BJ (cell line): ENCODE measurements around the gene PRDX5. TPM values are rescaled to one million over a fixed set of nuclear protein-coding genes. Genes with fewer than 3 reads are reported as not detected.
"Not testable (repeated sequence)": the region's sequence is repeated elsewhere in the genome, so short reads cannot be mapped to it uniquely, and the experiment has no call there.

Experiments used
- CTCF ChIA-PET: fragments of 350-600 bp; formaldehyde crosslinking; extraction: SDS; loops from one replicate; lab custom pipeline; 2021; ENCODE audit warnings: antibody characterized with exemption, inconsistent platforms; lab: Yijun Ruan, JAX
- POLR2A ChIA-PET: fragments of 300-600 bp; sonication (Branson Sonifier 250); formaldehyde crosslinking; extraction: SDS; loops from one replicate; lab custom pipeline; 2021; ENCODE audit warnings: antibody characterized with exemption; lab: Charles Lee
- DNase-seq: peaks from one replicate; pipeline ENCODE4 v3.0.0-alpha.2; 2011; ENCODE audit warnings: low read depth
- H3K27me3 ChIP-seq: 2 replicates; pipeline ENCODE4 v1.6.0; 2011; ENCODE audit warnings: low read length; ENCODE audit not compliant: control insufficient read depth, insufficient read depth
- H3K36me3 ChIP-seq: 2 replicates; pipeline ENCODE4 v1.5.1; 2011; ENCODE audit warnings: low read length; ENCODE audit not compliant: control insufficient read depth, insufficient read depth
- H3K4me3 ChIP-seq: 2 replicates; pipeline ENCODE4 v1.5.1; 2011; ENCODE audit warnings: low read depth, mild to moderate bottlenecking, control low read depth, low read length
- polyA plus RNA-seq: library from polyadenylated mRNA; depleted of rRNA; stranded (reverse); fragments of >200 nt; gene quantifications from 2 replicates; pipeline ENCODE4 v1.2.3, GENCODE V29; 2011
- TF ChIP-seq, protein P1 (sequence below): IDR thresholded peaks from 2 replicates; pipeline ENCODE4 v1.5.1; 2011; ENCODE audit warnings: low read depth, mild to moderate bottlenecking, control low read depth, inconsistent platforms, low read length, moderate library complexity; ENCODE audit not compliant: insufficient read depth

PRDX5 gene
- polyA plus RNA-seq, 1 experiment: 398 TPM

DNA sequence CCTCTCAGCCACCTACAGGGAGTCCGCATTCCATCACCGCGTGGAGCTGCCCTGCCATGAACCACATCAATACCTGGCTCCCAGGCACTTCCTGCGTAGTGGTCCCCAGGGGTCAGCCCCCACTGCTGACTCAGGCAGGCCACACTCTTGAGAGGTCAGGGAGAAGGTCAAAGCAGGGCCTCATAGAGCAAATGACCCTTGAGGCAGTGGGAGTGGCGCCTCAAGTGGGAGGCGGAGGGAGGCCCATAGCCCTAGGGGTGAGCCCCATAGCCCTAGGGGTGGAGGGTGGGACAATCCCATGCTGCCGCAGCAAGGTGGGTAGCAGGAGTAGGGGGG is 5.0 kb downstream of the PRDX5 start:
- no peak for DNase-seq
- TF ChIP-seq, protein P1, sequence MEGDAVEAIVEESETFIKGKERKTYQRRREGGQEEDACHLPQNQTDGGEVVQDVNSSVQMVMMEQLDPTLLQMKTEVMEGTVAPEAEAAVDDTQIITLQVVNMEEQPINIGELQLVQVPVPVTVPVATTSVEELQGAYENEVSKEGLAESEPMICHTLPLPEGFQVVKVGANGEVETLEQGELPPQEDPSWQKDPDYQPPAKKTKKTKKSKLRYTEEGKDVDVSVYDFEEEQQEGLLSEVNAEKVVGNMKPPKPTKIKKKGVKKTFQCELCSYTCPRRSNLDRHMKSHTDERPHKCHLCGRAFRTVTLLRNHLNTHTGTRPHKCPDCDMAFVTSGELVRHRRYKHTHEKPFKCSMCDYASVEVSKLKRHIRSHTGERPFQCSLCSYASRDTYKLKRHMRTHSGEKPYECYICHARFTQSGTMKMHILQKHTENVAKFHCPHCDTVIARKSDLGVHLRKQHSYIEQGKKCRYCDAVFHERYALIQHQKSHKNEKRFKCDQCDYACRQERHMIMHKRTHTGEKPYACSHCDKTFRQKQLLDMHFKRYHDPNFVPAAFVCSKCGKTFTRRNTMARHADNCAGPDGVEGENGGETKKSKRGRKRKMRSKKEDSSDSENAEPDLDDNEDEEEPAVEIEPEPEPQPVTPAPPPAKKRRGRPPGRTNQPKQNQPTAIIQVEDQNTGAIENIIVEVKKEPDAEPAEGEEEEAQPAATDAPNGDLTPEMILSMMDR: no peak
- H3K27me3 ChIP-seq: no peaks in the 10 kb centered on the region
- peaks cover 15% of the 10 kb centered on the region for H3K36me3 ChIP-seq
- H3K4me3 ChIP-seq: no peak overlapping the region
- ChIA-PET CTCF (interaction anchor here (1.5 kb wide), 1 partner anchor 9 kb away, joined by 4 read pairs; no protein-coding TSS in a partner anchor), POLR2A (no interaction called here)

DNA sequence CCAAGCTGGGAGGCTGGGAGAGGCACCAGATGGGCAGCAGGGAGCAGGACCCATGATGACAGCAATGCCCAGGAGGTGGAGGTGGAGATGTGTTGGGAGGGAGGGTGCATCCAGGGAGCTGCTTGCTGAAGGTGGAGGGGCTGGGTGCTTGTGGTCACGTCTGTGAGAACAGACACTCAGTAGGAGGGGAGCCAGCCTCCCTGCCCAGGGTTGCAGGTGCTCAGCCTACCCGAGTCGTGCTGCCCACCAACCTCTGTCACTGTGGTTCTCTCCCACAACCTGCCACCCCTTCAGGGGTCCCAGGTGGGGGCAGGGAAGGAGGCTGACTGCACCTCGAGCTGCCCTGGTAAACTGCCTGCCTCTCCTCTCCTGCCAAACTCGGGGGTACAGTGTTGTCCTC is 5.5 kb downstream of the PRDX5 start:
- CTCF ChIA-PET: interaction anchor here (1.5 to 1.6 kb wide), 3 partner anchors 8 to 19 kb away, joined by 3 to 5 read pairs (median 4); no protein-coding TSS in a partner anchor

DNA sequence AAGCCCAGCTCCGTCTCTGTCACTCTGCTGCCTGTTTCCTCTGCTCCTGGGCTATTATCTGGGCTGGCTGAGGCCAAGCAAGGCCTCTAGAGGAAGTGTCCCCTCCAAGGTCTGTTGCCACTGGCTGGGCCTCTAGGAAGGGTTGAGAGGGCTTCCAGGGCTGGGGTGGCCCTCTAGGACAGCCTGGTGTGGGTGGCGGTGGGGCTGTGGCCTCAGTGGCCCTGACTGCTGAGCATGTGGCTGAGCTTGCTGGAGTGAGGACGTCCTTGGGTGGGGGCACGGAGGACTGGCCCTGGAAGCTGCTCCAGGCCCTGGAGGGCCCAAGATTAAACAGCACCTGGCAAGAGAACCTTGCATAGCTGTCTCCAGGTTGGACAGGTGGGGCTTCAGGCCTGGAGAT is 6.1 kb downstream of the PRDX5 start:
- CTCF ChIA-PET: interaction anchor here (1.5 to 1.6 kb wide), 3 partner anchors 10 to 31 kb away, joined by 3 to 5 read pairs (median 5); no protein-coding TSS in a partner anchor
- POLR2A ChIA-PET, H3K27me3 ChIP-seq, DNase-seq, H3K4me3 ChIP-seq: not testable (repeated sequence)
- peaks cover 15% of the 10 kb centered on the region for H3K36me3 ChIP-seq

More for the DNA sequence above, 5.5 kb downstream of the PRDX5 start:
- TF ChIP-seq, protein P1: no peak
- Histone ChIP-seq H3K4me3 (no peak overlapping the region), H3K36me3 (peaks cover 15% of the 10 kb centered on the region), H3K27me3 (no peaks in the 10 kb centered on the region)
- POLR2A ChIA-PET: no interaction called here
- no peak for DNase-seq

DNA sequence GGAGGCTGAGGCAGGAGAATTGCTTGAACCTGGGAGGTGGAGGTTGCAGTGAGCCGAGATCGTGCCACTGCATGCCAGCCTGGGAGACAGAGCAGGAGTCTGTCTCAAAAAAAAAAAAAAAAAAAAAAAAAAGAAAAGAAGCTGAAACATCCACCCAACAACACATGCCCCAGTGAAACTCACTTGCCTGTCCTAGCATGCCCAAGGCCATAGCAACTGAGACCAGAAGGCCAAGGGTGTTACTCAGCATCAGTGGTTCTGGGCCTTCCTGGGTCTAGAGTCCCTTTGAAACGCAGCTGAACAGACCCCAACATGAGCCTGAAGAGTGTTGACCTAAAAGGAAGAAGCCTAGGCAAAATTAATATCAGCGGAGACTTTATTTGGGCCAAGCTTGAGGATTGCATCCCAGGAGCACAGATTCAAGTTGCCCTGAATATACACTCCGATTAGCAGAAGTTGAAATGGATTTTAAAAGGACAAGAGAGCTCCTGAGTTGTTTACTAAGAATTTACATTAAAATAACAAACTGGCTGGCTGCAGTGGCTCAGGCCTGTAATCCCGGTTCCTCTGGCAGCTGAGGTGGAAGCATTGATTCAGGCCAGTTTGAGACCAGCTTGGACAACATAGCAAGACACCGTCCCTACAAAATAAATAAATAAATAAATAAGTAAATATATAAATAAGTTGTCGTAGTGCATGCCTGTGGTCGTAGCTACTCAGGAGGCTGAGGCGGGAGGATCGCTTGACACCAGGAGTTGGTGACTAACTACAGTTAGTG is 7.0 kb downstream of the PRDX5 start:
- H3K27me3 ChIP-seq: no peaks in the 10 kb centered on the region
- ChIA-PET POLR2A (interaction anchor here (0.7 kb wide), 1 partner anchor 18 kb away, joined by 10 read pairs; no protein-coding TSS in a partner anchor), CTCF (interaction anchor here (0.8 to 1.6 kb wide), 5 partner anchors 9 to 32 kb away, joined by 3 to 5 read pairs (median 3); no protein-coding TSS in a partner anchor)
- TF ChIP-seq, protein P1: no peak
- H3K4me3 ChIP-seq: no peak overlapping the region
- peaks cover 15% of the 10 kb centered on the region for H3K36me3 ChIP-seq
- DNase-seq: no peak

DNA sequence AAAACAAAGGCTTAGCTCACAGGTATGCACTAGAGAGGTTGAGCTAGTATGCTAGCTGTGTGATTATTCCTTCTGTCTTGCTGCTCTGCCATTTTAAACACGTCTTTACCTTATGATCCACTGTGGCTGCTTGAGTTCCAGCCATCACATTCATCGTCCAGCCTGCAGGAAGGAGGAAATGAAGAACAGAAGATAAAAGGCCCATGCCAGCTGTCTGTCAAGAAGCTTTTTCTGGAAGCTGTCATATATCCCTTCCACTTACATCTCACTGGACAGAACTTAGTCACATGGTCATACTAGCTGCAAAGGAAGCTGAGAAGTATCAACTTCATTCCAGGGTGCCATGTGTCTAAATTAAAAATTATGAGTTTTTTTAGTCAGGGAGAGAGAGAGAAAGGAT is 9.5 kb downstream of the PRDX5 start:
- POLR2A ChIA-PET: no interaction called here
- DNase-seq: no peak
- no peak overlapping the region for H3K4me3 ChIP-seq
- CTCF ChIA-PET: interaction anchor here (0.8 to 0.9 kb wide), 2 partner anchors 14 to 23 kb away, joined by 3 read pairs; no protein-coding TSS in a partner anchor
- H3K36me3 ChIP-seq: peaks cover 6% of the 10 kb centered on the region
- H3K27me3 ChIP-seq: no peaks in the 10 kb centered on the region
- TF ChIP-seq, protein P1: no peak
